ENCODE data around the gene KCTD8.

KCTD8 gene

GRCh38 chr4:44159991-44160390, 288.6 kb downstream of the KCTD8 start:
- TF ChIP-seq CTCF (IDR thresholded peaks at IDR 0.05; ENCODE audit: low read depth, low read length, missing control alignments): no peak
- no peak for DNase-seq (ENCODE audit: low read depth)
- in situ Hi-C loops (cut with HindIII; ENCODE audit: low sequenced_read_pairs): no loop called here
- H3K4me3 ChIP-seq (ENCODE audit: low read depth, low read length): no peak overlapping the region

DNA sequence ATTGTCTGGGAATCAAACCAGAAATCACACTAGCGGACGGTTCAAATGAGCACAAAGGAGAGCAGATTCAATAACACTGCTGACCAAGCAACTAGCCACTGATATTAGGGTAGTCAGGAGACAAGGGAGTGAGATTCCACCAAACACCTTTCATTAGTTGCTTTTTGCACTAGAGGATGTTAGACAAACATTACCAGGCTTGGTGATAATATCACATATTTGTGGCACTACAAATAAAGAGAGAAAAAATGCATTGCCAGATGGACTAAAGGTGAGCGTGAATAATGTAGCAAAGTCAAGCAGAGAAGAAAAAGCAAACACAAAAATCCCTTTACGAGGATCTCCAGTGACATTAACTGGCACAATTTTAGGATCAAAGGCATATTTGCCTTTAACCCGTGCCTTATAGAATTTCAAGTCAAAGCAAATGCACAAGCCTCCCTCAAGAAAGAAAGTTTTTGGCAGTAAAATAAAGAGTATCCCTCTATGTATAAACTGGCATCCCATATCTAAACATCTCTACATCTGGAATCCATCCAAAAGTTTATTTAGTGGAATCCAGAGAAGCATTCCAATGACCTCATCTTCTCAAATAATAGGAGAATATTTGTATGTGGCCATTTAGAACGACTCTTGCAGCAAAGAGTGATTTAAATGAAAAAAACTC, 290.9 kb downstream of the KCTD8 start:
- in situ Hi-C loops (cut with HindIII; ENCODE audit: low sequenced_read_pairs): no loop called here
- no peak overlapping the region for H3K4me3 ChIP-seq (ENCODE audit: low read depth, low read length)
- peak; percentile 57 for DNase-seq (ENCODE audit: low read depth)
- TF ChIP-seq CTCF (IDR thresholded peaks at IDR 0.05; ENCODE audit: low read depth, low read length, missing control alignments): no peak

- TF ChIP-seq CTCF (IDR thresholded peaks at IDR 0.05; ENCODE audit: low read depth, low read length, missing control alignments): no peak
- DNase-seq (ENCODE audit: low read depth): peak; percentile 12
- in situ Hi-C loops (cut with HindIII; ENCODE audit: low sequenced_read_pairs): no loop called here
- no peak overlapping the region for H3K4me3 ChIP-seq (ENCODE audit: low read depth, low read length)
These were observed 298.5 kb downstream of the KCTD8 start for GRCh38 chr4:44150091-44150576.

GRCh38 chr4:44149282-44149681, 299.3 kb downstream of the KCTD8 start:
- in situ Hi-C loops (cut with HindIII; ENCODE audit: low sequenced_read_pairs): no loop called here
- DNase-seq (ENCODE audit: low read depth): no peak
- H3K4me3 ChIP-seq (ENCODE audit: low read depth, low read length): no peak overlapping the region
- no peak for TF ChIP-seq CTCF (IDR thresholded peaks at IDR 0.05; ENCODE audit: low read depth, low read length, missing control alignments)

DNA sequence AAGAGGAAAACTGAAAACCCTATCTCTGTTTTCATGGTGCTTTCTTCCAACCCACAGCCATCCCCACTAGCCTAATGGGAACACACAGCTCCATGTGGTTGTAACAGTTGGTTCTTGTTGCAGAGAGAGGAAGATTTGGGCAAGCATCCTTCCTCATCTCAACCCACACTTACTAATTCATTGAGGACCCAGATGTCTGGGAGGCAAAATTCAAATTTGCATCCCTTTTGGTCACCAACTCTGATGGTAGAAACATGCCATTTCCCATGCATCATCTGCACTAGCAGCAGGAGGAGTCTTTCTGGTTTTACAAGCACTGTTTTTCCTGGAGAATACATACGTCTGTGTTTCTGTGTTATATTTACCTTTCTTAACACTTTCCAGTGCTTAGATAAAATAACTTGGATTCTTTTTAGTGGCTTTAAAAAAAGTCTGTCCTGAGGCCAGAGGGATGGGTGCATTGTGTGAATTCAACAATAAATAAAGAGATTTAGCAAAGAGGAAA, 301.0 kb downstream of the KCTD8 start:
- TF ChIP-seq CTCF (IDR thresholded peaks at IDR 0.05; ENCODE audit: low read depth, low read length, missing control alignments): no peak
- in situ Hi-C loops (cut with HindIII; ENCODE audit: low sequenced_read_pairs): no loop called here
- DNase-seq (ENCODE audit: low read depth): no peak

DNA sequence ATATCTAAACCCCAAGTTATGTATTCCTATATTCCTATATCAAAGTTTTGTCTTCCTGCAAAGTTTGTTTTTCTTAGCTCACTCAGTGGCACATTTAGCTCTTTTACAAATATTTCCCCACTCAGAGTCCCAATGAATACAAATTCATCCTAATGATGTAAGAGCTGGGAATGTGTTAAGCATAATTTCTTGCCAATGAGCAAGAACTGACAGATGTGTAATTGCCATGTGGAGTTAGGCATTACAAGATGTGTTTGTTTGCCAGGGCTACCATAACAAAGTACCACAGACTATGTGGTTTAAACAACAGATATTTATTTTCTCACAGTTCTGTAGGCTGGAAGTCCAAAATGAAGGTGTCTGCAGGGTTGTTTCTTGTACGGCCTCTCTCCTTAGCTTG, 302.1 kb downstream of the KCTD8 start:
- no peak for DNase-seq (ENCODE audit: low read depth)
- H3K4me3 ChIP-seq (ENCODE audit: low read depth, low read length): no peak overlapping the region
- in situ Hi-C loops (cut with HindIII; ENCODE audit: low sequenced_read_pairs): no loop called here
- no peak for TF ChIP-seq CTCF (IDR thresholded peaks at IDR 0.05; ENCODE audit: low read depth, low read length, missing control alignments)

More for the DNA sequence above, 301.0 kb downstream of the KCTD8 start:
- no peak overlapping the region for H3K4me3 ChIP-seq (ENCODE audit: low read depth, low read length)

All from astrocyte of the cerebellum (primary cell).